Endothelial cell of umbilical vein (primary cell): ENCODE data around the gene PLP2. TPM values are rescaled to one million over a fixed set of nuclear protein-coding genes. Genes with fewer than 3 reads are reported as not detected.
A peak's percentile ranks its signal among the peaks of the same experiment; 100 is the strongest.

Experiments used
- BruUV-seq: library from RNA; stranded (reverse); fragments of 400-500 nt; replicated peaks from 2 replicates; lab custom pipeline; 2021; lab: Mats Ljungman, UMichigan
- CTCF ChIA-PET: fragments of 300-600, 350-600 bp; sonication (Branson Sonifier 250); formaldehyde crosslinking; loops from one replicate; lab custom pipeline; 2021; ENCODE audit warnings: antibody characterized with exemption, inconsistent platforms; lab: Charles Lee
- POLR2A ChIA-PET: fragments of 300-600, 350-600 bp; sonication (Branson Sonifier 250); formaldehyde crosslinking; loops from one replicate; lab custom pipeline; 2021; ENCODE audit warnings: antibody characterized with exemption, inconsistent platforms; lab: Charles Lee
- DNase-seq: peaks from one replicate; pipeline ENCODE4 v3.0.0-alpha.2; 2011; ENCODE audit warnings: low read depth, low spot score
- FAIRE-seq: peaks from 2 replicates; lab custom pipeline; 2011; peaks lifted over from hg19 to GRCh38; lab: Jason Lieb, UNC
- H2AFZ ChIP-seq: 2 replicates; pipeline ENCODE4 v1.6.0; 2012; ENCODE audit warnings: low read depth, low read length, control low read depth, inconsistent platforms
- H3K27ac ChIP-seq: 2 replicates; pipeline ENCODE4 v1.5.1; 2011; ENCODE audit warnings: low read depth, mild to moderate bottlenecking, control low read depth, low read length, moderate library complexity; ENCODE audit not compliant: insufficient read depth
- H3K27me3 ChIP-seq, 2 experiments: 2 replicates each; pipeline versions ENCODE4 v1.6.0 to v1.6.1; 2011; ENCODE audit warnings: low read length in 2 of 2, mixed read lengths in 1 of 2; ENCODE audit not compliant: control insufficient read depth in 2 of 2, insufficient read depth in 2 of 2
- H3K36me3 ChIP-seq, 2 experiments: 2 replicates in 1 of 2; 3 replicates in 1 of 2; pipeline ENCODE4 v1.5.1; 2011; ENCODE audit warnings: low read length in 2 of 2, mild to moderate bottlenecking in 1 of 2, moderate library complexity in 1 of 2; ENCODE audit not compliant: control insufficient read depth in 2 of 2, insufficient read depth in 2 of 2; ENCODE audit errors: extremely low read depth in 1 of 2
- H3K4me1 ChIP-seq: 3 replicates; pipeline ENCODE4 v1.5.1; 2011; ENCODE audit warnings: mild to moderate bottlenecking, low read length; ENCODE audit not compliant: control insufficient read depth, insufficient read depth; ENCODE audit errors: extremely low read depth
- H3K4me2 ChIP-seq: 2 replicates; pipeline ENCODE4 v1.6.1; 2011; ENCODE audit warnings: low read length, control low read depth, mixed read lengths; ENCODE audit not compliant: insufficient read depth
- H3K4me3 ChIP-seq, 3 experiments: fragments of 200-600 bp in 1 of 3; sonication (generic), shearing (Covaris generic) in 1 of 3; replicated peaks in 1 of 3; 2 replicates each; pipeline ENCODE4 v1.5.1; 2011 to 2016; ENCODE audit warnings: control low read depth in 3 of 3, low read length in 3 of 3, mild to moderate bottlenecking in 2 of 3, inconsistent platforms in 1 of 3, low read depth in 1 of 3, moderate library complexity in 1 of 3; ENCODE audit not compliant: insufficient read depth in 1 of 3
- H3K79me2 ChIP-seq: 2 replicates; pipeline ENCODE4 v1.6.0; 2012; ENCODE audit warnings: low read length, inconsistent platforms; ENCODE audit not compliant: control insufficient read depth, insufficient read depth
- H3K9ac ChIP-seq: replicated peaks from 2 replicates; pipeline ENCODE3; 2011; ENCODE audit warnings: low read length, control low read depth; ENCODE audit not compliant: insufficient read depth; ENCODE audit errors: extremely low read depth
- H3K9me1 ChIP-seq: replicated peaks from 3 replicates; pipeline ENCODE4 v1.6.0; 2011; ENCODE audit warnings: mild to moderate bottlenecking, low read length; ENCODE audit not compliant: control insufficient read depth, insufficient read depth; ENCODE audit errors: extremely low read depth
- H3K9me3 ChIP-seq: replicated peaks from 2 replicates; pipeline ENCODE4 v1.5.1; 2012; ENCODE audit warnings: low read length, inconsistent platforms; ENCODE audit not compliant: control insufficient read depth, insufficient read depth
- H4K20me1 ChIP-seq: replicated peaks from 2 replicates; pipeline ENCODE3; 2011; ENCODE audit warnings: mild to moderate bottlenecking, low read length; ENCODE audit not compliant: control insufficient read depth, insufficient read depth; ENCODE audit errors: extremely low read depth
- EZH2 ChIP-seq: IDR thresholded peaks from 2 replicates; pipeline ENCODE4 v1.6.1; 2012; ENCODE audit warnings: borderline replicate concordance, low read depth, mild to moderate bottlenecking, moderate library complexity, low read length, inconsistent platforms; ENCODE audit not compliant: severe bottlenecking
- FOS ChIP-seq: IDR thresholded peaks from 2 replicates; pipeline ENCODE4 v1.6.1; 2011; ENCODE audit warnings: mild to moderate bottlenecking, low read length, moderate library complexity, borderline replicate concordance; ENCODE audit not compliant: insufficient read depth
- GATA2 ChIP-seq: IDR thresholded peaks from 2 replicates; pipeline ENCODE4 v1.7.0; 2011; ENCODE audit warnings: low read depth, mild to moderate bottlenecking, moderate library complexity, mixed read lengths, low read length; ENCODE audit not compliant: insufficient read length, insufficient read depth
- JUN ChIP-seq: IDR thresholded peaks from 2 replicates; pipeline ENCODE4 v1.6.1; 2011; ENCODE audit warnings: borderline replicate concordance, low read depth; ENCODE audit not compliant: insufficient read length, insufficient read depth
- MYC ChIP-seq: IDR thresholded peaks from one replicate; pipeline ENCODE4 v1.6.1; 2011; ENCODE audit warnings: mild to moderate bottlenecking, low read depth, low read length
- POLR2A ChIP-seq: IDR thresholded peaks from 2 replicates; pipeline ENCODE4 v1.6.1; 2012; ENCODE audit warnings: low read depth, mild to moderate bottlenecking, control low read depth, low read length
- POLR2AphosphoS5 ChIP-seq: IDR thresholded peaks from 2 replicates; pipeline ENCODE4 v1.6.1; 2012; ENCODE audit warnings: low read depth, mild to moderate bottlenecking, control low read depth, low read length, moderate library complexity; ENCODE audit not compliant: insufficient read depth
- dilution Hi-C: fragments of 300-500 bp; cut with MboI; formaldehyde crosslinking; loops from one replicate; pipeline ENCODE4 v1.15.0; 2019; ENCODE audit warnings: low sequenced_read_pairs; ENCODE audit not compliant: extremely low pct_ligation_motif_present
- intact Hi-C: fragments of 100-400 bp; cut with micrococcal nuclease; formaldehyde crosslinking; loops from one replicate; pipeline ENCODE4 v1.10.0; 2022
- polyA plus RNA-seq, 4 experiments: library from polyadenylated mRNA; depleted of rRNA in 3 of 4; stranded (reverse) in 3 of 4; unstranded in 1 of 4; fragments of >200 nt; gene quantifications; 2 replicates each; pipeline versions ENCODE4 v1.2.1 to v1.2.3, GENCODE V29; 2011 to 2012; ENCODE audit warnings: missing spikeins in 1 of 4
- total RNA-seq: library from RNA; stranded (reverse); gene quantifications from 2 replicates; pipeline ENCODE4 v1.2.3, GENCODE V29; 2021
- TF ChIP-seq, protein P1 (sequence below), 2 donors: IDR thresholded peaks; 1 replicate in 1 of 2; 2 replicates in 1 of 2; pipeline ENCODE4 v1.5.1; 2011; ENCODE audit warnings: low read length in 2 of 2, mild to moderate bottlenecking in 2 of 2, moderate library complexity in 2 of 2, control low read depth in 1 of 2, inconsistent platforms in 1 of 2, low read depth in 1 of 2; ENCODE audit not compliant: insufficient read depth in 1 of 2; ENCODE audit errors: extremely low read depth in 1 of 2
- TF ChIP-seq, protein P2 (sequence below): IDR thresholded peaks from 2 replicates; pipeline ENCODE4 v1.6.1; 2011; ENCODE audit not compliant: insufficient read depth, insufficient read length

Gene PLP2
- total and polyA plus RNA-seq, 2 donors (not counting 3 experiments of a cell fraction or from before 2014, with no cell fraction given): 153 to 277 TPM

DNA sequence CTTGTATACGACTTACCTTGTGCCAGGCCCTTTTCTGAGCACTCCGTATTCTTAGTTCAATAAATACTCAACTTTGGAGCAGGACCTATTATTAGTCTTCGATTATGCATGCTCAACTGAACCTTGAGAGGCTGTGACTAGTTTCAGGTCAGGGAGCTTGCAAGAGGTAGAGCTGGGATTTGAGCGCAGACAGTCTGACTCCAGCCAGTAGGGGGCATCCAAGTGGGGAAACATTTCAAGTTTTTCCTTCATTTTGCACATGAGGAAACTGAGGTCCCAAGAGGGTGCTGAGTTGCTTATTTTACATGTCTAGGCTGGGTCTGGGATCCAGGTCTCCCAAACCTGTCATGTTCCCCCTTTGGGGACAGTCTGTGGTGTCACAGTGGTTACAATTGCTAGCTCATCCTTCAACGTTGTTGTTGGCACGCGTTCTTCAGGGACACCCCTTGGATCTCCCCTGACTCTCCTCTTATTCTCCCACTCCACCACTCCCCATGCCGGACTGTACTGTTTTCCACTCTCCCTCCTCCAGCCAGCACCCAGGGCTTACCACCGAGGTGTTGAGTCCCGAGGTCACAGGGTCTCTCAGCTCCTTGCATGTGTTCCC, 21.1 kb downstream of the PLP2 start:
- no peaks in the 10 kb centered on the region for H3K4me1 ChIP-seq
- BruUV-seq: no TSS peak
- no peak overlapping the region for H2AFZ ChIP-seq
- H3K36me3 ChIP-seq: no peaks in the 10 kb centered on the region
- dilution Hi-C loops: no loop called here
- H3K9me1 ChIP-seq: no peaks in the 10 kb centered on the region
- intact Hi-C loops: no loop called here
- no peak overlapping the region for H3K9ac ChIP-seq
- peak; percentile 90 for FAIRE-seq
- no peak overlapping the region for H3K4me2 ChIP-seq
- no peaks in the 10 kb centered on the region for H3K9me3 ChIP-seq
- H3K27me3 ChIP-seq: no peaks in the 10 kb centered on the region
- ChIA-PET CTCF (interaction anchor here (0.5 to 2.0 kb wide), 18 partner anchors 9 to 645 kb away, joined by 3 to 12 read pairs (median 4); partner anchors contain the start of gene PLP2), POLR2A (no interaction called here)
- H4K20me1 ChIP-seq: no peaks in the 10 kb centered on the region
- H3K27ac ChIP-seq: no peak overlapping the region
- peak; percentile 36 for DNase-seq
- H3K79me2 ChIP-seq: no peaks in the 10 kb centered on the region
- H3K4me3 ChIP-seq: no peak overlapping the region
- TF ChIP-seq, protein P1, sequence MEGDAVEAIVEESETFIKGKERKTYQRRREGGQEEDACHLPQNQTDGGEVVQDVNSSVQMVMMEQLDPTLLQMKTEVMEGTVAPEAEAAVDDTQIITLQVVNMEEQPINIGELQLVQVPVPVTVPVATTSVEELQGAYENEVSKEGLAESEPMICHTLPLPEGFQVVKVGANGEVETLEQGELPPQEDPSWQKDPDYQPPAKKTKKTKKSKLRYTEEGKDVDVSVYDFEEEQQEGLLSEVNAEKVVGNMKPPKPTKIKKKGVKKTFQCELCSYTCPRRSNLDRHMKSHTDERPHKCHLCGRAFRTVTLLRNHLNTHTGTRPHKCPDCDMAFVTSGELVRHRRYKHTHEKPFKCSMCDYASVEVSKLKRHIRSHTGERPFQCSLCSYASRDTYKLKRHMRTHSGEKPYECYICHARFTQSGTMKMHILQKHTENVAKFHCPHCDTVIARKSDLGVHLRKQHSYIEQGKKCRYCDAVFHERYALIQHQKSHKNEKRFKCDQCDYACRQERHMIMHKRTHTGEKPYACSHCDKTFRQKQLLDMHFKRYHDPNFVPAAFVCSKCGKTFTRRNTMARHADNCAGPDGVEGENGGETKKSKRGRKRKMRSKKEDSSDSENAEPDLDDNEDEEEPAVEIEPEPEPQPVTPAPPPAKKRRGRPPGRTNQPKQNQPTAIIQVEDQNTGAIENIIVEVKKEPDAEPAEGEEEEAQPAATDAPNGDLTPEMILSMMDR (IDR thresholded peaks at IDR 0.05; ENCODE audit: extremely low read depth in 1 of 2, insufficient read depth in 1 of 2, low read depth in 1 of 2, low read length in 2 of 2): peak; percentile 51 to 55
- no peak for TF ChIP-seq JUN
- TF ChIP-seq EZH2: no peak

DNA sequence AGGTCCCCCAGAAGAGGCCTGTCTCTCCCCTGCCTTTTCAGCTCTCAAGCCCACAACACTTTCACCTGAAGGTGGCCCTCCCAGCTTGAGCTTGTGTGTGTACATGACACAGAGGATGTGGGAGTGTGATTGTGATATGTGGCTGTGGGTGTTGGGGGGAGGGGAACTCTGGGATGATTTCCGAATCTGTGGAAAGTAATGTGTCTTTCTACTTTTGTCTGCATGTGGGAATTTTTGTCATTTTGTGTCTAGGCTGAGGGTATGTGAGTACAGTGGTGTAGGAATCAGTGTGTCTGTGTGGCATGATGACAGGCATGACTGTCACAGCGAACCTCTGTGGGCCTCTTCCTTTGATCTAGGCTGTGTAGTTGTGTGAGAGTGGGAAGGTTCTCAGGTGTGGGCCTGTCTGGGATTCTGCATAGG, 21.9 kb downstream of the PLP2 start:
- BruUV-seq: no TSS peak
- intact Hi-C loops: no loop called here
- POLR2A ChIA-PET: no interaction called here
- Histone ChIP-seq H4K20me1 (no peaks in the 10 kb centered on the region), H3K9ac (no peak overlapping the region), H3K27me3 (no peaks in the 10 kb centered on the region), H3K4me3 (no peak overlapping the region), H3K27ac (no peak overlapping the region), H2AFZ (no peak overlapping the region), H3K4me1 (no peaks in the 10 kb centered on the region), H3K9me1 (no peaks in the 10 kb centered on the region), H3K79me2 (no peaks in the 10 kb centered on the region), H3K9me3 (no peaks in the 10 kb centered on the region), H3K4me2 (no peak overlapping the region), H3K36me3 (no peaks in the 10 kb centered on the region)
- dilution Hi-C loops: no loop called here
- DNase-seq (no peak), FAIRE-seq (no peak)
- TF ChIP-seq POLR2AphosphoS5 (no peak), EZH2 (no peak), MYC (no peak), JUN (no peak), POLR2A (no peak), FOS (no peak), GATA2 (no peak)
- TF ChIP-seq, protein P1 (IDR thresholded peaks at IDR 0.05; ENCODE audit: extremely low read depth in 1 of 2, insufficient read depth in 1 of 2, low read depth in 1 of 2, low read length in 2 of 2): no peak
- TF ChIP-seq, protein P2, sequence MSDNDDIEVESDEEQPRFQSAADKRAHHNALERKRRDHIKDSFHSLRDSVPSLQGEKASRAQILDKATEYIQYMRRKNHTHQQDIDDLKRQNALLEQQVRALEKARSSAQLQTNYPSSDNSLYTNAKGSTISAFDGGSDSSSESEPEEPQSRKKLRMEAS: no peak
- CTCF ChIA-PET: interaction anchor here (0.5 to 2.0 kb wide), 9 partner anchors 9 to 645 kb away, joined by 3 to 12 read pairs (median 6); partner anchors contain the start of gene PLP2
